OCI-LY7 (cell line): ENCODE measurements around the gene HRC. TPM values are rescaled to one million over a fixed set of nuclear protein-coding genes. Genes with fewer than 3 reads are reported as not detected.

Experiments used
- BruUV-seq: library from RNA; stranded (reverse); fragments of 400-500 nt; replicated peaks from 2 replicates; lab custom pipeline; 2021; lab: Mats Ljungman, UMichigan
- CTCF ChIA-PET: fragments of 300-600 bp; sonication (Branson Sonifier 250); formaldehyde crosslinking; loops from one replicate; lab custom pipeline; 2022; ENCODE audit warnings: antibody characterized with exemption; ENCODE audit not compliant: unreplicated experiment; lab: Charles Lee
- POLR2A ChIA-PET: fragments of 300-600 bp; sonication (Branson Sonifier 250); formaldehyde crosslinking; loops from one replicate; lab custom pipeline; 2022; ENCODE audit warnings: antibody characterized with exemption; lab: Charles Lee
- DNase-seq: peaks from one replicate; pipeline ENCODE4 v3.0.0-alpha.2; 2015; ENCODE audit warnings: low spot score
- H2AFZ ChIP-seq: fragments of 200-600 bp; sonication (generic), shearing (Covaris generic); 2 replicates; pipeline ENCODE4 v1.6.1; 2014; ENCODE audit warnings: mild to moderate bottlenecking, antibody characterized with exemption, low read length, moderate library complexity
- H3K27ac ChIP-seq: fragments of 200-600 bp; sonication (generic); 2 replicates; pipeline ENCODE4 v1.5.1; 2014; ENCODE audit warnings: mixed run types, low read depth, mild to moderate bottlenecking, moderate library complexity, low read length, inconsistent platforms; ENCODE audit not compliant: poor library complexity, severe bottlenecking
- H3K36me3 ChIP-seq: fragments of 200-600 bp; sonication (generic); 2 replicates; pipeline ENCODE4 v1.6.1; 2014; ENCODE audit warnings: mild to moderate bottlenecking, antibody characterized with exemption, low read length, moderate library complexity, mixed read lengths; ENCODE audit not compliant: insufficient read depth
- H3K4me1 ChIP-seq: fragments of 200-600 bp; sonication (generic); 2 replicates; pipeline ENCODE4 v1.5.1; 2014; ENCODE audit warnings: mild to moderate bottlenecking, low read length; ENCODE audit not compliant: insufficient read depth, poor library complexity, severe bottlenecking
- H3K4me2 ChIP-seq: fragments of 200-600 bp; sonication (generic); 2 replicates; pipeline ENCODE4 v1.6.1; 2014; ENCODE audit warnings: mild to moderate bottlenecking, low read length
- H3K4me3 ChIP-seq: fragments of 200-600 bp; sonication (generic); 2 replicates; pipeline ENCODE4 v1.5.1; 2014; ENCODE audit warnings: mild to moderate bottlenecking, low read depth, low read length; ENCODE audit not compliant: poor library complexity, severe bottlenecking
- H3K79me2 ChIP-seq: fragments of 200-600 bp; sonication (generic); 2 replicates; pipeline ENCODE4 v1.6.1; 2016; ENCODE audit warnings: low read depth, mild to moderate bottlenecking, low read length, moderate library complexity, mixed read lengths; ENCODE audit not compliant: insufficient read depth
- H3K9me2 ChIP-seq: fragments of 200-600 bp; sonication (generic); 2 replicates; pipeline ENCODE4 v1.6.1; 2016; ENCODE audit warnings: mild to moderate bottlenecking, low read length, mixed read lengths; ENCODE audit not compliant: insufficient read depth
- H3K9me3 ChIP-seq: fragments of 200-600 bp; sonication (generic); 2 replicates; pipeline ENCODE4 v1.6.1; 2014; ENCODE audit warnings: mild to moderate bottlenecking, mixed run types, low read length, mixed read lengths
- H4K20me1 ChIP-seq: fragments of 200-600 bp; sonication (generic); 2 replicates; pipeline ENCODE4 v1.6.1; 2014; ENCODE audit warnings: mild to moderate bottlenecking, antibody characterized with exemption, low read length, moderate library complexity, mixed read lengths; ENCODE audit not compliant: insufficient read depth
- EZH2phosphoT487 ChIP-seq: fragments of 200-600 bp; sonication (generic); IDR thresholded peaks from 2 replicates; pipeline ENCODE4 v1.6.1; 2018; ENCODE audit warnings: low read depth, borderline replicate concordance, mild to moderate bottlenecking, mixed run types, antibody characterized with exemption, low read length, moderate library complexity, mixed read lengths
- intact Hi-C: fragments of 100-400 bp; cut with micrococcal nuclease; formaldehyde crosslinking; loops from one replicate; pipeline ENCODE4 v1.10.0; 2022; ENCODE audit not compliant: unreplicated experiment
- total RNA-seq, 2 experiments: library from RNA; depleted of rRNA in 1 of 2; stranded (reverse); fragments of >200 nt in 1 of 2; shearing (Covaris generic) in 1 of 2; gene quantifications; 2 replicates each; pipeline ENCODE4 v1.2.3, GENCODE V29; 2014 to 2022
- TF ChIP-seq, protein P1 (sequence below): fragments of 200-600 bp; sonication (generic); conservative IDR thresholded peaks from 2 replicates; pipeline ENCODE4 v1.5.1; 2014; ENCODE audit warnings: mild to moderate bottlenecking, antibody characterized with exemption, low read length, moderate library complexity, mixed read lengths

The HRC gene
- total RNA-seq, 2 experiments from 2014 or later = not detected

DNA sequence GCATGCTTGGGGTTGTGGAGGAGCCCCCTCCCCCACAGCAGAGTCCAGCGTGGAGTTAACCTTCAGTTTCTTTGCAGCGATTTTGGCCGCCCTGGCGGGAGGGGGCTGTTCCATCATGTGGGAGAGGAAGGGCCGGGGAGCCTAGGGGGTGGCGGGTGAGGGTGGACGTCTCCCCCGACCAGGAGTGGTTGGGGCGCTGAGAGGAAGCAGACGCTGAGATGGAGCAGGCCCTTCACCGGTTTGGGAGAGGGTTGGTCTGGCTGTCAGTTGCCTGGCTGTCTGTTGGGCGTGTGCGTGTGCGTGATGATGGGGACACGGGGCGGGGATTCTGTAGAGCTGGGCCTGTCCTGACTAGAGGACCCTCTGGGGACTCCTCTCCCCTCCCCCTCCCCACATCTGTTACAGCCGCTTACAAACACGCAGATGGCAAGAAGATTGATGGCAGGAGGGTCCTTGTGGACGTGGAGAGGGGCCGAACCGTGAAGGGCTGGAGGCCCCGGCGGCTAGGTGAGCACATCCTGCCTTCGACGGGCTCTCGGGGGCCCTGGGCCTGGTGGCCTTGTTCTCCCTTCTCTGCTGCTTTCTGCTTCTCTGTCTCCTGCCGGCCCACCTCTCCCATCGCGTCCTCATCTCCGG lies 50.8 kb downstream of the HRC start:
- Histone ChIP-seq H4K20me1 (no peaks in the 10 kb centered on the region), H3K9me2 (no peaks in the 10 kb centered on the region), H3K4me1 (no peaks in the 10 kb centered on the region), H3K36me3 (peaks cover 97% of the 10 kb centered on the region), H3K79me2 (no peaks in the 10 kb centered on the region), H2AFZ (no peak overlapping the region), H3K4me2 (no peak overlapping the region), H3K27ac (no peak overlapping the region), H3K4me3 (no peak overlapping the region), H3K9me3 (no peaks in the 10 kb centered on the region)
- ChIA-PET POLR2A (interaction anchor here (0.6 kb wide), 1 partner anchor 328 kb away, joined by 5 read pairs; no protein-coding TSS in a partner anchor), CTCF (no interaction called here)
- no peak for DNase-seq
- TF ChIP-seq, protein P1, sequence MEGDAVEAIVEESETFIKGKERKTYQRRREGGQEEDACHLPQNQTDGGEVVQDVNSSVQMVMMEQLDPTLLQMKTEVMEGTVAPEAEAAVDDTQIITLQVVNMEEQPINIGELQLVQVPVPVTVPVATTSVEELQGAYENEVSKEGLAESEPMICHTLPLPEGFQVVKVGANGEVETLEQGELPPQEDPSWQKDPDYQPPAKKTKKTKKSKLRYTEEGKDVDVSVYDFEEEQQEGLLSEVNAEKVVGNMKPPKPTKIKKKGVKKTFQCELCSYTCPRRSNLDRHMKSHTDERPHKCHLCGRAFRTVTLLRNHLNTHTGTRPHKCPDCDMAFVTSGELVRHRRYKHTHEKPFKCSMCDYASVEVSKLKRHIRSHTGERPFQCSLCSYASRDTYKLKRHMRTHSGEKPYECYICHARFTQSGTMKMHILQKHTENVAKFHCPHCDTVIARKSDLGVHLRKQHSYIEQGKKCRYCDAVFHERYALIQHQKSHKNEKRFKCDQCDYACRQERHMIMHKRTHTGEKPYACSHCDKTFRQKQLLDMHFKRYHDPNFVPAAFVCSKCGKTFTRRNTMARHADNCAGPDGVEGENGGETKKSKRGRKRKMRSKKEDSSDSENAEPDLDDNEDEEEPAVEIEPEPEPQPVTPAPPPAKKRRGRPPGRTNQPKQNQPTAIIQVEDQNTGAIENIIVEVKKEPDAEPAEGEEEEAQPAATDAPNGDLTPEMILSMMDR = no peak
- intact Hi-C loops = no loop called here
- BruUV-seq = no TSS peak

DNA sequence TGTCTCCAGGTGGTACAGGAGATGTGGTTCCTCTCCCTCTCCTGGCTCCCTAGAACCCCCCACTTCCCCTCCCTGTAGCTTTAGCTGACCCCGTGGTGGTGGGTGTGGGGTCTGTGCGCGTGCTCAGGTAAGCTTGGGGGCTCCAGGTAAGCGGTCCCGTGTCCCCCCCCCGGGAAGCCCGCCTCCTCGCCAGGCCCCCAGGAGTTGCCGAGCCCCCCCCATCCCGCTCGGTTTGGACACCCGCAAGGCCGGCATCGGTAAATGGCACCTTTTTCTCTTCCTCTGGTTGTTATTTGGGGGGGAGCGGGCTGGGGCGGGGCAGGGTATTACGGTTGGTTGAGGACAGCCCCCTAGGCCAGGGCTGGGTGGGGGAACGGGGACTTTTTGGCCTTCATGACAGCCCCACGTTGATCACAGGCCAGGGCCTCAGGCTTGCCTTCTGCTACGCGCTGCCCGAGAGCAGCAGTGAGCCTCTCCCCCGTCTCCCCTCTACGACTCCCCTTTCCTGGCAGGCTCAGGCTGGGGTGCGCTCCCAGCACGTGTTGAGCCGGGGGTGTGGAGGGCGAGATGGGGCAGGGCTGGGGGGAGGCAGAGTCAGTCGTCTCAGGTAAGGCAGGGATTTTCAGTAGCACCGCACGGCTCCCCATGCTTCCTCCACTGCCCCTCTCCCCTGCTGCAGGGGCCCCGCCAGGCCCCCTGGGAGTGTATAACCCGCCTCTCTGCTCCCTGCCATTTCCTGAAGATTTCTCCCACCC lies 51.7 kb downstream of the HRC start:
- Histone ChIP-seq H3K9me2 (no peaks in the 10 kb centered on the region), H3K4me2 (no peak overlapping the region), H3K9me3 (no peaks in the 10 kb centered on the region), H3K4me1 (no peaks in the 10 kb centered on the region), H3K27ac (no peak overlapping the region), H4K20me1 (no peaks in the 10 kb centered on the region; the same call in 1 of the 2 replicates), H3K4me3 (no peak overlapping the region), H3K79me2 (no peaks in the 10 kb centered on the region; the same call in 1 of the 2 replicates), H3K36me3 (peaks cover 97% of the 10 kb centered on the region), H2AFZ (no peak overlapping the region)
- intact Hi-C loops = no loop called here
- DNase-seq = no peak
- ChIA-PET CTCF (no interaction called here), POLR2A (no interaction called here)
- no TSS peak for BruUV-seq
- TF ChIP-seq, protein P1 = no peak
- no peak for TF ChIP-seq EZH2phosphoT487

DNA sequence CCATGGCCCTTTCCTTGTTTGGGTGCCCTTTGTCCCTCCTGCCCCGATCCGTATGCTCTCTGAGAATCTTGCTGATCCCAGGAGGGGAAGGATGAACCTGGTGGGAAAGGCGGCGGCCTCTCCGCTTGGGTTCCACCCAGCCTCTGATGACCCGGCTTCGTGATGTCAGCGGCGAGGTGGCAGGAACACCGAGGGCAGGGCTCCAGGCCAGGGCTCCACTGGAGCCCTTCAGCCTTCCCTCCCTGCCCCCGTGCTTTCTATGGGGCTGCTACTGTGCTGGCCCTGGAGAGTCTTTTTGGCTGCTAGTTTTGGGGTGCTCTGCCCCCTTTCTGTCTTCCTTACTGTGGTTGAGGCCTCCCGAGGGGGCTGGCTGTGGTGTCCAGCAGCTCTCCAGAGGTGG lies 52.9 kb downstream of the HRC start:
- no TSS peak for BruUV-seq
- H3K9me2 ChIP-seq = no peaks in the 10 kb centered on the region
- H3K9me3 ChIP-seq = no peaks in the 10 kb centered on the region
- TF ChIP-seq EZH2phosphoT487 = no peak
- TF ChIP-seq, protein P1 = no peak
- no peaks in the 10 kb centered on the region; the same call in 1 of the 2 replicates for H3K79me2 ChIP-seq
- H3K27ac ChIP-seq = no peak overlapping the region
- DNase-seq = no peak
- no peaks in the 10 kb centered on the region for H3K4me1 ChIP-seq
- POLR2A ChIA-PET = no interaction called here
- no peak overlapping the region for H2AFZ ChIP-seq
- H3K4me3 ChIP-seq = no peak overlapping the region
- H4K20me1 ChIP-seq = no peaks in the 10 kb centered on the region; the same call in 1 of the 2 replicates
- CTCF ChIA-PET = no interaction called here
- H3K4me2 ChIP-seq = no peak overlapping the region
- H3K36me3 ChIP-seq = peaks cover 97% of the 10 kb centered on the region
- intact Hi-C loops = no loop called here
